AG04449 (cell line): ENCODE data around the gene CFAP92.

Experiments used
- CTCF ChIA-PET: fragments of 350-600 bp; formaldehyde crosslinking; extraction: SDS; loops from one replicate; lab custom pipeline; 2021; ENCODE audit warnings: antibody characterized with exemption; lab: Yijun Ruan, JAX
- POLR2A ChIA-PET: fragments of 400-600, 350-600 bp; formaldehyde crosslinking; extraction: SDS; loops from one replicate; lab custom pipeline; 2020; ENCODE audit warnings: antibody characterized with exemption, inconsistent platforms; lab: Yijun Ruan, JAX
- DNase-seq: peaks from one replicate; pipeline ENCODE4 v3.0.0-alpha.2; 2010; ENCODE audit warnings: low read depth, low spot score
- H3K4me3 ChIP-seq: 2 replicates; pipeline ENCODE4 v1.5.1; 2011; ENCODE audit warnings: low read depth, mild to moderate bottlenecking, control low read depth, low read length
- CTCF ChIP-seq: IDR thresholded peaks from one replicate; pipeline ENCODE4 v1.5.1; 2011; ENCODE audit warnings: mild to moderate bottlenecking, moderate library complexity, low read length, control low read depth, inconsistent platforms; ENCODE audit not compliant: insufficient read depth; ENCODE audit errors: missing control alignments

CFAP92 gene

GRCh38 chr3:128908951-128909350 lies 84.9 kb downstream of the CFAP92 start:
- no peak for TF ChIP-seq CTCF
- ChIA-PET POLR2A (no interaction called here), CTCF (no interaction called here)
- no peak for DNase-seq
- no peak overlapping the region for H3K4me3 ChIP-seq

GRCh38 chr3:128907706-128908445 lies 86.0 kb downstream of the CFAP92 start:
- no peak for DNase-seq
- no peak overlapping the region for H3K4me3 ChIP-seq
- no peak for TF ChIP-seq CTCF
- ChIA-PET CTCF (no interaction called here), POLR2A (interaction anchor here (0.9 kb wide), 1 partner anchor 28 kb away, joined by 3 read pairs; the partner anchor contains the start of gene ACAD9)

GRCh38 chr3:128906804-128907525 lies 86.9 kb downstream of the CFAP92 start:
- POLR2A ChIA-PET: no interaction called here
- no peak for TF ChIP-seq CTCF
- no peak overlapping the region for H3K4me3 ChIP-seq
- CTCF ChIA-PET: no interaction called here
- no peak for DNase-seq

- CTCF ChIA-PET: no interaction called here
- POLR2A ChIA-PET: no interaction called here
- TF ChIP-seq CTCF: no peak
These were observed 87.7 kb downstream of the CFAP92 start for GRCh38 chr3:128906031-128906803.

GRCh38 chr3:128903501-128903900 lies 90.4 kb downstream of the CFAP92 start:
- ChIA-PET CTCF (interaction anchor here (0.7 kb wide), 1 partner anchor 286 kb away, joined by 3 read pairs; no protein-coding TSS in a partner anchor), POLR2A (no interaction called here)
- no peak for DNase-seq
- no peak for TF ChIP-seq CTCF
- no peak overlapping the region for H3K4me3 ChIP-seq

More at GRCh38 chr3:128906031-128906803, 87.7 kb downstream of the CFAP92 start:
- no peak for DNase-seq
- H3K4me3 ChIP-seq: no peak overlapping the region
